ENCODE results near the gene EPAS1. TPM values are rescaled to one million over a fixed set of nuclear protein-coding genes. Genes with fewer than 3 reads are reported as not detected.

EPAS1 gene
- total and polyA plus RNA-seq, 2 of the 8 experiments (the other 6 are each of a cell fraction or from before 2014, with no cell fraction given) = 2.0 to 4.9 TPM

- Histone ChIP-seq H3K4ac (replicated peaks; ENCODE audit: insufficient read length, low read depth, low read length) (no peak overlapping the region), H3K79me1 (ENCODE audit: low read depth, low read length) (no peaks in the 10 kb centered on the region)
- CTCF ChIA-PET (ENCODE audit: partially characterized antibody) = no interaction called here
- TF ChIP-seq SP1 (IDR thresholded peaks at IDR 0.05; ENCODE audit: low read depth, low read length) = no peak
- no peak for TF ChIP-seq KDM5A (IDR thresholded peaks at IDR 0.05; ENCODE audit: low read length)
- TF ChIP-seq CBX8 (IDR thresholded peaks at IDR 0.05; ENCODE audit: borderline replicate concordance, low read depth, low read length) = no peak
- no peak for TF ChIP-seq JUND (IDR thresholded peaks at IDR 0.05; ENCODE audit: low read length)
- TF ChIP-seq CEBPB (IDR thresholded peaks at IDR 0.05; ENCODE audit: low read depth, low read length) = no peak
These were observed 119.1 kb downstream of the EPAS1 start for GRCh38 chr2:46416280-46416679.

More at GRCh38 chr2:46416280-46416679, 119.1 kb downstream of the EPAS1 start:
- no peak overlapping the region for H2BK12ac ChIP-seq (ENCODE audit: low read depth, low read length)
- no peaks in the 10 kb centered on the region for H4K20me1 ChIP-seq (replicated peaks in 1 of 2; ENCODE audit: control insufficient read depth in 1 of 2, insufficient read depth in 2 of 2, low read length in 2 of 2)
- no peak overlapping the region for H3K4me2 ChIP-seq (ENCODE audit: insufficient read depth in 1 of 2, low read depth in 2 of 2, low read length in 2 of 2)
- FAIRE-seq (no peak), DNase-seq (ENCODE audit: low read depth in 1 of 2, low spot score in 2 of 2) (no peak)
- H3K23ac ChIP-seq (ENCODE audit: insufficient read length) = no peak overlapping the region
- no peak overlapping the region for H2AFZ ChIP-seq (ENCODE audit: low read length)
- no peak overlapping the region for H3K9ac ChIP-seq (replicated peaks in 1 of 4; ENCODE audit: extremely low read depth in 1 of 4, low read depth in 3 of 4, low read length in 3 of 4)
- H4K5ac ChIP-seq (ENCODE audit: insufficient read length, low read depth, low read length) = no peak overlapping the region
- peaks cover 14 to 18% of the 10 kb centered on the region in 2 experiments for H3K9me3 ChIP-seq (ENCODE audit: insufficient read depth in 2 of 2, low read depth in 1 of 2, low read length in 1 of 2)
- H3K14ac ChIP-seq (ENCODE audit: insufficient read length) = no peak overlapping the region
- no peaks in the 10 kb centered on the region for H3K36me3 ChIP-seq (ENCODE audit: control insufficient read depth in 2 of 4, insufficient read depth in 4 of 4, low read length in 3 of 4)
- H3K23me2 ChIP-seq (ENCODE audit: low read depth, low read length) = no peaks in the 10 kb centered on the region
- H3K18ac ChIP-seq (ENCODE audit: extremely low read depth, low read length) = no peak overlapping the region
- no peaks in the 10 kb centered on the region for H3K27me3 ChIP-seq (replicated peaks in 1 of 4; ENCODE audit: control insufficient read depth in 3 of 4, extremely low read depth in 1 of 4, insufficient read depth in 3 of 4, low read length in 3 of 4)
- no peaks in the 10 kb centered on the region for H3K4me1 ChIP-seq (replicated peaks in 1 of 4; ENCODE audit: control insufficient read depth in 3 of 4, insufficient read depth in 4 of 4, low read length in 3 of 4)
- H3K27ac ChIP-seq (ENCODE audit: low read depth, low read length) = no peak overlapping the region
- H2BK120ac ChIP-seq (replicated peaks; ENCODE audit: low read depth, low read length) = no peak overlapping the region
- H3K4me3 ChIP-seq (ENCODE audit: extremely low read depth in 1 of 4, insufficient read depth in 2 of 4, low read depth in 3 of 4, low read length in 4 of 4) = no peak overlapping the region
- no peak overlapping the region for H4K91ac ChIP-seq (replicated peaks; ENCODE audit: insufficient read length, low read length)
- POLR2A ChIA-PET (ENCODE audit: partially characterized antibody) = no interaction called here
- H2BK20ac ChIP-seq (ENCODE audit: low read length) = no peak overlapping the region
- no peak overlapping the region for H2BK5ac ChIP-seq (ENCODE audit: low read depth, low read length)
- no peaks in the 10 kb centered on the region for H3K79me2 ChIP-seq (ENCODE audit: control insufficient read depth in 1 of 2, insufficient read depth in 2 of 2, low read length in 2 of 2)
- H2BK15ac ChIP-seq (ENCODE audit: low read length) = no peak overlapping the region
- H2AK5ac ChIP-seq (ENCODE audit: low read depth, low read length) = no peak overlapping the region
- H4K8ac ChIP-seq (ENCODE audit: extremely low read depth, insufficient read depth, low read length) = no peak overlapping the region
- H3K56ac ChIP-seq (replicated peaks; ENCODE audit: insufficient read length, low read depth, low read length) = no peak overlapping the region
